ENCODE measurements around the gene ATP9B. TPM values are rescaled to one million over a fixed set of nuclear protein-coding genes. Genes with fewer than 3 reads are reported as not detected.

The ATP9B gene
- total RNA-seq, 1 experiment from 2014 or later = 8.6 TPM

DNA sequence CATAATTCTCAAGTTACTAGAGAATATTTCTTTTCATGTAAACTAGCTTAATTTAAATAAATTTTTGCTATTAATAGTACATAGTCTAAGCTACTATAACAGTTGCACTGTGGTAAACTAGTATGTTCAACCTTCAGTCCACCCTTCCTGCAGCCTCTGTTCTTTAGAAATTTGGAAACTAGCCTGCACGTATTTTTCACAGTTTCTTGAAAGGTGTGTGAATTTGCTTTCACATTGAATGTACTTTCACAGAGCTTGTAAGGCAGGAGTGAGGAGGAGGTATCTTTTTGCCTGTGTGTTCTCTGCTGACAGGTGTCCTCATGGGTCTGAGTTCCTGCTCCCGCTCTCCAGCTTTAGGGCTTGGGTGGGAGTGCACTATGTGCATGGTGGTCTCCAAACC, 117.5 kb downstream of the ATP9B start:
- intact Hi-C loops (cut with micrococcal nuclease; ENCODE audit: unreplicated experiment) = no loop called here
- no TSS peak for BruUV-seq (replicated peaks)
- H4K20me1 ChIP-seq (ENCODE audit: insufficient read depth) = peaks cover 5% of the 10 kb centered on the region; the same call in 1 of the 2 replicates
- H3K4me1 ChIP-seq (replicated peaks; ENCODE audit: insufficient read depth) = no peaks in the 10 kb centered on the region
- no peaks in the 10 kb centered on the region for H3K36me3 ChIP-seq (ENCODE audit: low read depth)
- CTCF ChIA-PET = no interaction called here
- no peak overlapping the region for H2AFZ ChIP-seq
- no peak overlapping the region for H3K4me3 ChIP-seq
- no peaks in the 10 kb centered on the region for H3K79me2 ChIP-seq (ENCODE audit: low read depth)
- H3K4me2 ChIP-seq = no peak overlapping the region
- TF ChIP-seq EZH2 (IDR thresholded peaks at IDR 0.05; ENCODE audit: low read depth) = no peak
- TF ChIP-seq, protein P1, sequence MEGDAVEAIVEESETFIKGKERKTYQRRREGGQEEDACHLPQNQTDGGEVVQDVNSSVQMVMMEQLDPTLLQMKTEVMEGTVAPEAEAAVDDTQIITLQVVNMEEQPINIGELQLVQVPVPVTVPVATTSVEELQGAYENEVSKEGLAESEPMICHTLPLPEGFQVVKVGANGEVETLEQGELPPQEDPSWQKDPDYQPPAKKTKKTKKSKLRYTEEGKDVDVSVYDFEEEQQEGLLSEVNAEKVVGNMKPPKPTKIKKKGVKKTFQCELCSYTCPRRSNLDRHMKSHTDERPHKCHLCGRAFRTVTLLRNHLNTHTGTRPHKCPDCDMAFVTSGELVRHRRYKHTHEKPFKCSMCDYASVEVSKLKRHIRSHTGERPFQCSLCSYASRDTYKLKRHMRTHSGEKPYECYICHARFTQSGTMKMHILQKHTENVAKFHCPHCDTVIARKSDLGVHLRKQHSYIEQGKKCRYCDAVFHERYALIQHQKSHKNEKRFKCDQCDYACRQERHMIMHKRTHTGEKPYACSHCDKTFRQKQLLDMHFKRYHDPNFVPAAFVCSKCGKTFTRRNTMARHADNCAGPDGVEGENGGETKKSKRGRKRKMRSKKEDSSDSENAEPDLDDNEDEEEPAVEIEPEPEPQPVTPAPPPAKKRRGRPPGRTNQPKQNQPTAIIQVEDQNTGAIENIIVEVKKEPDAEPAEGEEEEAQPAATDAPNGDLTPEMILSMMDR (conservative IDR thresholded peaks at IDR 0.05) = no peak
- H3K27me3 ChIP-seq (ENCODE audit: insufficient read depth, low read depth) = no peaks in the 10 kb centered on the region
- H3K9me3 ChIP-seq (ENCODE audit: insufficient read depth, low read depth) = no peaks in the 10 kb centered on the region
- H3F3A ChIP-seq (ENCODE audit: insufficient read depth, low read depth) = no peaks in the 10 kb centered on the region
- no peaks in the 10 kb centered on the region for H3K9me2 ChIP-seq (ENCODE audit: insufficient read depth)
- DNase-seq = no peak
- no peak overlapping the region for H3K27ac ChIP-seq
- POLR2A ChIA-PET (ENCODE audit: unreplicated experiment) = no interaction called here

DNA sequence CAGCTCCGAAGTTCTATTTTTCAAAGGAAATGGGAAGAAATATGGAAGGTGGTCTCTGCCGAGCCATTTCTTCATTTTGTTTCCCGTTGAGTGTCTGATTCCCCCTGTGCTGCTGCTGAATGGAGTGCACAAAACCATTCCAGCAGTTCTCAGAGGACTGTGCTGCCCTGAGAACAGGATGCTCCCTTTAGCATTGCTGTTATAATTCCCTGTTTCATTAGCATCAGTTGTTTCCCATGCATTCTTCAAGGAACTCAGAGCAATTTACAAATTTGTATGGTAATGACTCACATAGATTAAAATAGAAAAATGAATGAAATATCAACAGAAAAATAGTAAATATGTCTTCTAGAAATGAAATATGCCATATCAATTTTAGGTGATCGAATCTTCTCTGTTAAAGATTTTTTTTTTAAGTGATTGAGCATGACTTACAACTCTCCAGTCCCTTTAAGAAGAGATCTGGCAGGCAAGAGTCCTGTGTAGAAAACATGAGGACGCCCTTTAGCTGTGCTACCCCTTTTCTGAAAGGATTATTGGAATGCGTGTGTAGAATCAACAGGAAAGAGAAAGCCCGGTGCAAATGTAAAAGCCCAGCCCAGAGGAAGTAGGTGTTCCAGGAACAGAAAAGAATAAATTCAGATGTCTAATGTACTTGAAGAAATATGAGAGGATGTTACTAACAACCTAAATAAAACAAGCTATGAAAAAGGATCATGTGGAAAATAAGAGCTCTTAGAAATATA, 118.5 kb downstream of the ATP9B start:
- intact Hi-C loops (cut with micrococcal nuclease; ENCODE audit: unreplicated experiment) = no loop called here
- Histone ChIP-seq H3K27me3 (ENCODE audit: insufficient read depth, low read depth) (no peaks in the 10 kb centered on the region), H3K4me1 (replicated peaks; ENCODE audit: insufficient read depth) (no peaks in the 10 kb centered on the region), H3K36me3 (ENCODE audit: low read depth) (no peaks in the 10 kb centered on the region), H2AFZ (no peak overlapping the region), H3F3A (ENCODE audit: insufficient read depth, low read depth) (no peaks in the 10 kb centered on the region), H4K20me1 (ENCODE audit: insufficient read depth) (peaks cover 5% of the 10 kb centered on the region; the same call in 1 of the 2 replicates), H3K4me2 (no peak overlapping the region), H3K79me2 (ENCODE audit: low read depth) (no peaks in the 10 kb centered on the region), H3K27ac (no peak overlapping the region), H3K9me3 (ENCODE audit: insufficient read depth, low read depth) (no peaks in the 10 kb centered on the region), H3K9me2 (ENCODE audit: insufficient read depth) (no peaks in the 10 kb centered on the region), H3K4me3 (no peak overlapping the region)
- DNase-seq = no peak
- ChIA-PET POLR2A (ENCODE audit: unreplicated experiment) (no interaction called here), CTCF (no interaction called here)
- BruUV-seq (replicated peaks) = no TSS peak
- no peak for TF ChIP-seq EZH2 (IDR thresholded peaks at IDR 0.05; ENCODE audit: low read depth)
- TF ChIP-seq, protein P1 (conservative IDR thresholded peaks at IDR 0.05) = no peak

DNA sequence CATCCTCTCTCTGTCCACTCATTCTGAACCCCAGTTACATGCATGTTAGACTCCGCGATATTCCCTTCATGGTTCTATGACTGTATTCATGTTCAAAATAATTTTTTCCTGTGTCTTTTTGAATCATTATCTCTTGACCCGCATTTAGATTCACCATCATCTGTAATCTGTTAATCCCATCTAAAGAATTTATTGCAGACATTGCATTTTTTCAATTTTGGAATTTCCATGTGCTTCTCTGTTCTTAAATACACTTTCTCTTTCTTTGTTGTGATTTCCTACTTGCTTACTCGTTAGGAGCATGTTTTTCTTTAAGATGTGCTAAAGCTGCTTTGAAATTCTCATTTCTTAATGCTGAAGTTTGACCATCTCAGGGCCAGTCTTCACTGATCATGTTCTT, 122.2 kb downstream of the ATP9B start:
- ChIA-PET POLR2A (ENCODE audit: unreplicated experiment) (no interaction called here), CTCF (no interaction called here)
- Histone ChIP-seq H2AFZ (no peak overlapping the region), H3K4me3 (no peak overlapping the region), H3K27me3 (ENCODE audit: insufficient read depth, low read depth) (no peaks in the 10 kb centered on the region), H3K36me3 (ENCODE audit: low read depth) (no peaks in the 10 kb centered on the region), H3K4me2 (no peak overlapping the region), H3K27ac (no peak overlapping the region), H3K9me3 (ENCODE audit: insufficient read depth, low read depth) (no peaks in the 10 kb centered on the region), H3K79me2 (ENCODE audit: low read depth) (no peaks in the 10 kb centered on the region), H4K20me1 (ENCODE audit: insufficient read depth) (no peaks in the 10 kb centered on the region), H3K4me1 (replicated peaks; ENCODE audit: insufficient read depth) (no peaks in the 10 kb centered on the region), H3F3A (ENCODE audit: insufficient read depth, low read depth) (no peaks in the 10 kb centered on the region), H3K9me2 (ENCODE audit: insufficient read depth) (no peaks in the 10 kb centered on the region)
- no peak for TF ChIP-seq EZH2 (IDR thresholded peaks at IDR 0.05; ENCODE audit: low read depth)
- TF ChIP-seq, protein P1 (conservative IDR thresholded peaks at IDR 0.05) = no peak
- BruUV-seq (replicated peaks) = no TSS peak
- intact Hi-C loops (cut with micrococcal nuclease; ENCODE audit: unreplicated experiment) = no loop called here
- no peak for DNase-seq

Measured in PC-9 (cell line).